ENCODE data around the gene ASS1. TPM values are rescaled to one million over a fixed set of nuclear protein-coding genes. Genes with fewer than 3 reads are reported as not detected.

The ASS1 gene
- total RNA-seq, 1 donor from 2014 or later, result 22.5 TPM

DNA sequence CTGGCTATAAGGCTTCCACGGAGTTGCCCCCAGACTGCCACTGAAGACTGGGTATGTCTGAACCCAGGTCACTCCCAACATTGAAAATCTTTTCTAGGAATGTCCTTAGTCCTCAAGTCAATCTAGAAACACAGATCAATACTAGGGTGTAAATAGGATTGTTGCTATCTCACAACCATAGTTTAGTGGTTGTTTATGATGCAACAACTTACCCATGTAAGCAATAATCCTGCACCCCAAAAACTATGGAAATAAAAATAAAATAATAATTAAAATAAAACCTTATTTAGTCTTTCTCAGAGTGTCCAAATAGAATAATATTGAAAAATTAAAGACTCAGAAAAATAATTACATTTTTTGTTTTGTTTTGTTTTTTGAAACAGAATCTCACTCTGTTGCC lies 68.3 kb downstream of the ASS1 start:
- no peaks in the 10 kb centered on the region for H3K4me1 ChIP-seq
- TF ChIP-seq EZH2 (IDR thresholded peaks at IDR 0.05) (no peak), EZH2phosphoT487 (IDR thresholded peaks at IDR 0.05) (no peak)
- TF ChIP-seq, protein P1, sequence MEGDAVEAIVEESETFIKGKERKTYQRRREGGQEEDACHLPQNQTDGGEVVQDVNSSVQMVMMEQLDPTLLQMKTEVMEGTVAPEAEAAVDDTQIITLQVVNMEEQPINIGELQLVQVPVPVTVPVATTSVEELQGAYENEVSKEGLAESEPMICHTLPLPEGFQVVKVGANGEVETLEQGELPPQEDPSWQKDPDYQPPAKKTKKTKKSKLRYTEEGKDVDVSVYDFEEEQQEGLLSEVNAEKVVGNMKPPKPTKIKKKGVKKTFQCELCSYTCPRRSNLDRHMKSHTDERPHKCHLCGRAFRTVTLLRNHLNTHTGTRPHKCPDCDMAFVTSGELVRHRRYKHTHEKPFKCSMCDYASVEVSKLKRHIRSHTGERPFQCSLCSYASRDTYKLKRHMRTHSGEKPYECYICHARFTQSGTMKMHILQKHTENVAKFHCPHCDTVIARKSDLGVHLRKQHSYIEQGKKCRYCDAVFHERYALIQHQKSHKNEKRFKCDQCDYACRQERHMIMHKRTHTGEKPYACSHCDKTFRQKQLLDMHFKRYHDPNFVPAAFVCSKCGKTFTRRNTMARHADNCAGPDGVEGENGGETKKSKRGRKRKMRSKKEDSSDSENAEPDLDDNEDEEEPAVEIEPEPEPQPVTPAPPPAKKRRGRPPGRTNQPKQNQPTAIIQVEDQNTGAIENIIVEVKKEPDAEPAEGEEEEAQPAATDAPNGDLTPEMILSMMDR (IDR thresholded peaks at IDR 0.05), result no peak
- no peaks in the 10 kb centered on the region for H3K9me3 ChIP-seq (ENCODE audit: low read depth)
- no peak for DNase-seq (ENCODE audit: low spot score)
- H2AFZ ChIP-seq (replicated peaks), result no peak overlapping the region
- H4K20me1 ChIP-seq (ENCODE audit: low read depth), result no peaks in the 10 kb centered on the region
- peaks cover 3% of the 10 kb centered on the region for H3K27me3 Mint-ChIP-seq (ENCODE audit: insufficient read depth, low read depth)
- no peaks in the 10 kb centered on the region for H3K36me3 Mint-ChIP-seq
- H3K36me3 ChIP-seq, result no peaks in the 10 kb centered on the region
- no peak overlapping the region for H3K4me3 Mint-ChIP-seq
- no peak overlapping the region for H3K4me2 ChIP-seq
- no peaks in the 10 kb centered on the region for H3K79me2 ChIP-seq (ENCODE audit: low read depth)
- H3K4me1 Mint-ChIP-seq, result no peaks in the 10 kb centered on the region
- no peaks in the 10 kb centered on the region for H3K27me3 ChIP-seq
- H3F3A ChIP-seq (ENCODE audit: low read depth), result no peaks in the 10 kb centered on the region
- H3K4me3 ChIP-seq, result no peak overlapping the region
- H3K9me3 Mint-ChIP-seq, result no peaks in the 10 kb centered on the region
- no peak overlapping the region for H3K9ac ChIP-seq
- H3K27ac Mint-ChIP-seq, result no peak overlapping the region
- H3K27ac ChIP-seq, result no peak overlapping the region

- H3K27ac Mint-ChIP-seq, result no peak overlapping the region
- Histone ChIP-seq H3K9me3 (ENCODE audit: low read depth) (no peaks in the 10 kb centered on the region), H3K79me2 (ENCODE audit: low read depth) (no peaks in the 10 kb centered on the region), H3F3A (ENCODE audit: low read depth) (peaks cover 10% of the 10 kb centered on the region), H3K27ac (no peak overlapping the region), H3K27me3 (no peaks in the 10 kb centered on the region), H3K36me3 (no peaks in the 10 kb centered on the region), H4K20me1 (ENCODE audit: low read depth) (no peaks in the 10 kb centered on the region), H3K4me3 (no peak overlapping the region), H3K4me2 (no peak overlapping the region), H3K9ac (no peak overlapping the region), H3K4me1 (peaks cover 6% of the 10 kb centered on the region), H2AFZ (replicated peaks) (no peak overlapping the region)
- H3K9me3 Mint-ChIP-seq, result no peaks in the 10 kb centered on the region
- H3K4me1 Mint-ChIP-seq, result peaks cover 14% of the 10 kb centered on the region
- H3K4me3 Mint-ChIP-seq, result no peak overlapping the region
- H3K36me3 Mint-ChIP-seq, result no peaks in the 10 kb centered on the region
- TF ChIP-seq EZH2 (IDR thresholded peaks at IDR 0.05), result no peak
- no peak for TF ChIP-seq EZH2phosphoT487 (IDR thresholded peaks at IDR 0.05)
- peaks cover 2% of the 10 kb centered on the region for H3K27me3 Mint-ChIP-seq (ENCODE audit: insufficient read depth, low read depth)
- no peak for DNase-seq (ENCODE audit: low spot score)
Measured at GRCh38 chr9:130518233-130518632, 73.5 kb downstream of the ASS1 start.

DNA sequence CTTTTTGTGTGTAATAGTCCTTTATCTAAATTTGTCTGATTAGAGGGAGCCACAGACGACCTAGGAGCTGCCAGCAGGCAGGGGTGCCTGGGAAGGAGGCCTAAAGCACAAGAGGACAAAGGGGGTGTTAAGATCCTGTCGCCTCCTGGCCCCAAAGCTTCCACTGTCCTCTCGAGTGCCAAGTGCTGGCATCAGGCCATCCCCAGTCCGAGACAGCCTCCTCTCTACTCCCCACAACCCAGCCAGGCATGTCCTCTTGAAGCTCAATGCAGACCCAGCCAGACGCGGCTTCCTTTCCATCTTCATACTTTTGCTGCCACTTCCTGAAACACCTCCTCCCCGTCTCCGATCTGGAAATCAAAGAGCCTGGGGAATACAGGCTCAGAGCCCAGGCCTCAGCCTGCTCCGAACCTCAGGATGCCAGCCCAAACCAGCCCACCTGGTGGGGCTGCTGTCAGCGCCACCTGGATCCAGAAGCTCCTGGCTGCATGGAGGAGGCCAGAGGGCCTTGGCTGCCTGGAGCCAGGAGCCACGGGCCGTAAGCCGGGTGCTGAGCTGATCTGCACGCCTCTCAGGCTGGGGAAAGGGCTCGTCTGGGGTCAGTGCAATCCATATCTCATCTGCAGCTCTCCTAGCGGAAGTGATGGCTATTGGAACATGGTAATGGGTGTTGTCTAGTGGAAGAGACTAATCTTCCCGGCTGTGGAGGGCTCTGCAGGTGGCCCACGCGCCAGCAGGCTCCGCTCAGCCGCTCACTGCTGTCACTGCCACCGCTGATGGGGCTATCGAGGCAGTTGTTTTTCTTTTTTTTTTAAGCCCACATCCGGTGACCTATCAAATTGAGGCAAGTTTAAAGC lies 74.4 kb downstream of the ASS1 start:
- Mint-ChIP-seq H3K9me3 (no peaks in the 10 kb centered on the region), H3K27ac (peak overlapping the region; percentile 74)

More for the DNA sequence above, 74.4 kb downstream of the ASS1 start:
- Histone ChIP-seq H3F3A (ENCODE audit: low read depth) (peaks cover 18% of the 10 kb centered on the region), H3K9me3 (ENCODE audit: low read depth) (no peaks in the 10 kb centered on the region), H3K27ac (no peak overlapping the region), H3K79me2 (ENCODE audit: low read depth) (no peaks in the 10 kb centered on the region), H4K20me1 (ENCODE audit: low read depth) (no peaks in the 10 kb centered on the region), H3K36me3 (no peaks in the 10 kb centered on the region), H3K4me2 (no peak overlapping the region), H2AFZ (replicated peaks) (no peak overlapping the region), H3K4me3 (no peak overlapping the region), H3K27me3 (no peaks in the 10 kb centered on the region), H3K9ac (no peak overlapping the region), H3K4me1 (peaks cover 15% of the 10 kb centered on the region)
- DNase-seq (ENCODE audit: low spot score), result no peak
- Mint-ChIP-seq H3K4me1 (peaks cover 19% of the 10 kb centered on the region), H3K4me3 (peak overlapping the region; percentile 59), H3K36me3 (no peaks in the 10 kb centered on the region), H3K27me3 (ENCODE audit: insufficient read depth, low read depth) (peaks cover 2% of the 10 kb centered on the region)
- TF ChIP-seq EZH2phosphoT487 (IDR thresholded peaks at IDR 0.05), result no peak
- no peak for TF ChIP-seq EZH2 (IDR thresholded peaks at IDR 0.05)
- TF ChIP-seq, protein P1 (IDR thresholded peaks at IDR 0.05), result no peak

All from neural progenitor cell (in vitro differentiated cells).